GM19351 (cell line): ENCODE measurements around the gene MMEL1.

Source experiments
- ATAC-seq: cut with Tn5 transposase; IDR thresholded peaks from one replicate; pipeline ENCODE4 v1.9.1; 2021; ENCODE audit warnings: mild to moderate bottlenecking, moderate library complexity; ENCODE audit not compliant: unreplicated experiment

MMEL1 gene

GRCh38 chr1:2591581-2592261, 41.1 kb downstream of the MMEL1 start:
- ATAC-seq = no peak

GRCh38 chr1:2591233-2591580, 41.6 kb downstream of the MMEL1 start:
- ATAC-seq = no peak

GRCh38 chr1:2590233-2591141, 42.3 kb downstream of the MMEL1 start:
- no peak for ATAC-seq

GRCh38 chr1:2589431-2590232, 43.2 kb downstream of the MMEL1 start:
- no peak for ATAC-seq

- no peak for ATAC-seq
Measured at GRCh38 chr1:2588661-2589430, 44.0 kb downstream of the MMEL1 start.

GRCh38 chr1:2587860-2588571, 44.8 kb downstream of the MMEL1 start:
- no peak for ATAC-seq

- no peak for ATAC-seq
Measured at GRCh38 chr1:2587071-2587859, 45.6 kb downstream of the MMEL1 start.

- ATAC-seq = peak; percentile 62
Measured at GRCh38 chr1:2586154-2587070, 46.4 kb downstream of the MMEL1 start, which contains the start of gene PRXL2B. Gene PRXL2B, plus strand, starts transcription at chr1:2586777. Its CDS starts 109 bp downstream, at chr1:2586886.

- peak; percentile 45 for ATAC-seq
Measured at GRCh38 chr1:2585318-2586092, 47.3 kb downstream of the MMEL1 start.

GRCh38 chr1:2584686-2585317, 48.0 kb downstream of the MMEL1 start:
- no peak for ATAC-seq

- ATAC-seq = no peak
Measured at GRCh38 chr1:2583871-2584351, 48.9 kb downstream of the MMEL1 start.

GRCh38 chr1:2583331-2583791, 49.5 kb downstream of the MMEL1 start:
- no peak for ATAC-seq

- ATAC-seq = no peak
Measured at GRCh38 chr1:2582391-2582790, 50.4 kb downstream of the MMEL1 start.

GRCh38 chr1:2580691-2581090, 52.1 kb downstream of the MMEL1 start:
- no peak for ATAC-seq

- ATAC-seq = no peak
Measured at GRCh38 chr1:2578758-2579118, 54.1 kb downstream of the MMEL1 start.

- ATAC-seq = peak; percentile 44
Measured at GRCh38 chr1:2577565-2578075, 55.2 kb downstream of the MMEL1 start.
